ENCODE results near the gene TFDP1. TPM values are rescaled to one million over a fixed set of nuclear protein-coding genes. Genes with fewer than 3 reads are reported as not detected.

Gene TFDP1
- total RNA-seq, 3 donors from 2014 or later, result 31.8 to 34.0 (median 33.3) TPM

- Histone ChIP-seq H3K9me3 (no peaks in the 10 kb centered on the region), H3K4me1 (no peaks in the 10 kb centered on the region), H3K27ac (no peak overlapping the region), H3K27me3 (no peaks in the 10 kb centered on the region), H3K36me3 (no peaks in the 10 kb centered on the region), H3K4me3 (no peak overlapping the region)
- DNase-seq (ENCODE audit: low spot score in 2 of 2), result peak in 1 of 2 donors; percentile 39
- intact Hi-C loops (cut with DNase I; ENCODE audit: low total_unique reads), result no loop called here
- TF ChIP-seq POLR2AphosphoS5 (IDR thresholded peaks at IDR 0.05) (no peak), POLR2A (IDR thresholded peaks at IDR 0.05) (no peak), CTCF (IDR thresholded peaks at IDR 0.05) (no peak)
Measured at GRCh38 chr13:113654591-113655345, 70.2 kb downstream of the TFDP1 start.

DNA sequence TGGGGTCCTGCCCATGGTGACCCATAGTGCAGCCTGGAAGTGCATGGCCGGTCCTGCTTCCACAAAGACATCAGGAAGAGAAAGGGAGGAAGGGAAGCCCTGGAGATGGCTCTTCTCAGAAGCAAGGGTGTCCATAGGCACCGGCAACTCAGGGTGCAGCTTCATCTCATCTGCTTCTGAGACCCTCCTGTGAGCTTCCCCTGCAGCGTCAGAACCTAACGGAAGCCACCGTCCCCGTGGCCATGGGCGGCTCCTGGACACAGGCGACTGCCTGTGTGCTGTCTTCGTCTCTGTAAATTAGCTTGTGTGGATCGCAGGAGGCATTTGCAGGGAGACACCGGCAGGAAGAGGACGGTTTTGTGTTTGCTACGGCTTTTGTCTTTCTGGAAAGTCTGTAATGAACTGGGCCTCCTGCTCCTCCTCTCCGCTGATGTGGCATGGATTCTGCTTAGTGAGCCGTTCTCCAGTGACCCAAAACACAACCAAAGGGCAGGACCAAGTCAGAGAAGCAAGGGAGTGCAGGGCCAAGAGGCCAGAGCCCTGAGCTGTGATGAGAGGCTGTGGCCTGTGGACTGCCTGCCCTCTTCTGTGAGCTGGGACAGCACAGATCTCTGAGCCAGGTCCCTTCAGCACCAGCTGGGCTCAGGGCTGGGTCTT, 70.9 kb downstream of the TFDP1 start:
- H3K4me1 ChIP-seq, result no peaks in the 10 kb centered on the region
- no peaks in the 10 kb centered on the region for H3K9me3 ChIP-seq
- DNase-seq (ENCODE audit: low spot score in 2 of 2), result peak in 1 of 2 donors; percentile 7
- no peak overlapping the region for H3K4me3 ChIP-seq
- H3K27ac ChIP-seq, result no peak overlapping the region
- TF ChIP-seq POLR2AphosphoS5 (IDR thresholded peaks at IDR 0.05) (no peak), POLR2A (IDR thresholded peaks at IDR 0.05) (no peak), CTCF (IDR thresholded peaks at IDR 0.05) (no peak)
- H3K36me3 ChIP-seq, result no peaks in the 10 kb centered on the region
- intact Hi-C loops (cut with DNase I; ENCODE audit: low total_unique reads), result no loop called here
- H3K27me3 ChIP-seq, result no peaks in the 10 kb centered on the region

GRCh38 chr13:113656003-113656588, 71.5 kb downstream of the TFDP1 start:
- peak in 1 of 2 donors; percentile 35 for DNase-seq (ENCODE audit: low spot score in 2 of 2)

GRCh38 chr13:113656831-113657671, 72.5 kb downstream of the TFDP1 start:
- no peak for TF ChIP-seq POLR2AphosphoS5 (IDR thresholded peaks at IDR 0.05)
- TF ChIP-seq POLR2A (IDR thresholded peaks at IDR 0.05), result no peak
- TF ChIP-seq CTCF (IDR thresholded peaks at IDR 0.05), result no peak
- DNase-seq (ENCODE audit: low spot score in 2 of 2), result peak in 1 of 2 donors; percentile 31

More at GRCh38 chr13:113656003-113656588, 71.5 kb downstream of the TFDP1 start:
- H3K9me3 ChIP-seq, result peaks cover 0 to 4% of the 10 kb centered on the region in 2 donors
- H3K4me1 ChIP-seq, result no peaks in the 10 kb centered on the region
- intact Hi-C loops (cut with DNase I; ENCODE audit: low total_unique reads), result no loop called here
- H3K36me3 ChIP-seq, result no peaks in the 10 kb centered on the region
- H3K4me3 ChIP-seq, result no peak overlapping the region
- H3K27ac ChIP-seq, result no peak overlapping the region
- no peak for TF ChIP-seq CTCF (IDR thresholded peaks at IDR 0.05)
- no peak for TF ChIP-seq POLR2AphosphoS5 (IDR thresholded peaks at IDR 0.05)
- TF ChIP-seq POLR2A (IDR thresholded peaks at IDR 0.05), result no peak
- H3K27me3 ChIP-seq, result no peaks in the 10 kb centered on the region

More at GRCh38 chr13:113656831-113657671, 72.5 kb downstream of the TFDP1 start:
- Histone ChIP-seq H3K27me3 (no peaks in the 10 kb centered on the region), H3K27ac (no peak overlapping the region), H3K9me3 (peaks cover 4 to 8% of the 10 kb centered on the region in 2 donors), H3K36me3 (no peaks in the 10 kb centered on the region), H3K4me3 (no peak overlapping the region), H3K4me1 (no peaks in the 10 kb centered on the region)
- intact Hi-C loops (cut with DNase I; ENCODE audit: low total_unique reads), result no loop called here

Measured in breast epithelium (tissue), 4 donors.